Stimulated activated CD8-positive, alpha-beta memory T cell treated with anti-CD3 and anti-CD28 coated beads, Interleukin-12 subunit alpha, Interleukin-12 subunit beta, amount 100 ng/mL, for 1 hour (primary cell): ENCODE results near the gene ARL3.

Source experiments
- DNase-seq: peaks from one replicate; pipeline ENCODE4 v3.0.0-alpha.2; 2020; ENCODE audit warnings: low read depth

ARL3 gene

DNA sequence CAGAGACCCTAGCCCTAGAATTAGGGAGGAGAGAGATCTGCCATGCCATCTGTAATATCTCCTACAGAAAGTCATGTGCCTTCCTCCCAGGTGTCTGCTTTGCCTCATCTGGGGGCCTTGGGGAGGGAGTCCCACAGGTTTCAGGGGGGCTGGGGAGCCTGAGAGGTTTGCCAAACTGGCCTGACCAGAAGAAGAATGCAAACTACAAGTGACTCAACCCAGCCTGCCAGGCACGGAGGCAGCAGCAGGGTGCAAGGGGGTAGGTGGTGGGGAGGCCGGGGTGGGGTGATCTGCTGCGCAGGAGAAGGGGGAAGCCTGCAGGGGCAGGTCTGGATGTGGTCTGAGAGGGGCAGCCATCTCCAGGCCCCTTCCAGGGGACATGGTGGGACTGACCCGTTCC, 79.5 kb downstream of the ARL3 start:
- no peak for DNase-seq

DNA sequence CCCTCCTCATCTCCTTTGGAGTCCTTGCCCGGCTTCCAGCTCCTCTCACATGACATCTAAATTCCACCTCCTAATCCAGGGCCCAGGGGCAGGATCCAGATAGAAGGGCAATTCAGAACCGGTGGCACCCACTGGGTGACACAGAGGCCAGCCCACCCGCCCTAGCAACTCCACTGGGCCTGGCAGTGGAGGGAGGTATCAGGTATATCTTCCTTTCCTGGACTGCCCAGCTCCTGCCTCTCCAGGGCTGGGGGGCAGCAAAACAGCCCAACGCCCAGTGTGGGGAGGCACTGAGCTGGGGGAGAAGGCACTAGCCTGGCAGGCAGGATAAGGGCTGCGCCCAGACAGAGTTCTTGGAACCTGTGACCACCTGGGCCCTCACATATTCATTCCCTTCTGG, 80.3 kb downstream of the ARL3 start:
- DNase-seq: no peak

GRCh38 chr10:102633287-102633686, 80.9 kb downstream of the ARL3 start:
- DNase-seq: no peak

- DNase-seq: no peak
Measured at GRCh38 chr10:102632394-102633111, 81.6 kb downstream of the ARL3 start.

DNA sequence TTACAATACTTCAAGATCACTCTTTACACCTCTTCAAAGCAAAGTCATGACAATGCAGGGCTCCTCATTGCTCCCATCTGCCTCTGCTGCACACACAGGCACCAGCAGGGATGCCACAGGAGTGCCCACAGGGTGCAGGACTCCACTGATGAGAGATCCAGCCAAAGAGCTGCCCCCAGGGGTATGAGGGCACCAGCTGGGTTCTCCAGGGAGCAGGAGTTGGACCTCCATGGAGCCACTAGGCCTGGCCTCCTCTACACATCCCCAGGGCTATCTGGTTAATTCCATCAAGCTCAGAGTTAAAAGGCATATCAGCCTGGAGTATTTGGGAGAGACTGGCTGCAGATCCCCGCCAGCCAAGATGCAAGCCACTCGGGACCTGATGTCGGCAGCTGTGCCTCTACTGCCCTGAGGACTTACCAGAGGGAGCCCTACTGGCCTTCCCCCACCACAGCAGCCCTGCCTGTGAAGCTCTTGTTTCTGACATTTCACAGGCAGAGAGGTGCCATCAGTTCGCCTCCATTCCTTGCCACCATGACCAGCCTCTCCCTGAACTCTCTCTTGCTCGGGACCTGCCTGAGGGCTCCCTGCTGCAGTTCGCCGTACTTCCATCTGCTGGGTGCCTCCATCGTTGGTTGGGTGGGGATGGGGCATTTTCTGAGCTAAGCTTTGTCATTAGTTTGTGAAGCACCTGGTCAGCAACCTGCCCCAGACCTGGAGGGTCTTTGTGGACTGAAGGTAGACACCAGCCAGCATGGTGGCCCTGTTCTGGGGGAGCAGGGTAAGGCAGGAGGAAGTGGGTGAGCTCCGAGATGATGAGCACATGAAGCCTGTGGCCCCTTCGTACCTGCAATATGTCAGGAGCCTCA, 82.4 kb downstream of the ARL3 start:
- DNase-seq: no peak

DNA sequence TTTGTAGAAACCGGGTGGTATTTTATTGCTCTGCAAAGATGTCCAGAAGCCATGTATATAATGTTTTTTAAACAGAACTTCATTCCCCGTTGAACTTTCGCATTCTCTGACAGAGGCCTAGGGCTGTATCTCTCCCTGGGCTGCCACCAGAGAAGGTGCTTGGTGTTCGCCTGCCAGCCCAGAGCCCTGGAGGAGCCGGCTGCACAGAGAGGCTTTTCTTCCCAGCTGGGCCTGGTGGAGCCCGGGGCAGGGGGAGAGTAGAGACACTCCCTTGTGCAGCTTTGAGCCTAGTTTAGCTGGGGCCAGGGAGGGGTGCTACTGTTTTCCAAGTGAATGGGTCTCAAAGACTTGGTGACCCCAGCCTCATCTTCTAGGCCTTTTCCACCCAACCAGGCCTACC, 83.5 kb downstream of the ARL3 start:
- no peak for DNase-seq

GRCh38 chr10:102629661-102630614, 84.3 kb downstream of the ARL3 start:
- no peak for DNase-seq

GRCh38 chr10:102628451-102628911, 85.7 kb downstream of the ARL3 start:
- no peak for DNase-seq

DNA sequence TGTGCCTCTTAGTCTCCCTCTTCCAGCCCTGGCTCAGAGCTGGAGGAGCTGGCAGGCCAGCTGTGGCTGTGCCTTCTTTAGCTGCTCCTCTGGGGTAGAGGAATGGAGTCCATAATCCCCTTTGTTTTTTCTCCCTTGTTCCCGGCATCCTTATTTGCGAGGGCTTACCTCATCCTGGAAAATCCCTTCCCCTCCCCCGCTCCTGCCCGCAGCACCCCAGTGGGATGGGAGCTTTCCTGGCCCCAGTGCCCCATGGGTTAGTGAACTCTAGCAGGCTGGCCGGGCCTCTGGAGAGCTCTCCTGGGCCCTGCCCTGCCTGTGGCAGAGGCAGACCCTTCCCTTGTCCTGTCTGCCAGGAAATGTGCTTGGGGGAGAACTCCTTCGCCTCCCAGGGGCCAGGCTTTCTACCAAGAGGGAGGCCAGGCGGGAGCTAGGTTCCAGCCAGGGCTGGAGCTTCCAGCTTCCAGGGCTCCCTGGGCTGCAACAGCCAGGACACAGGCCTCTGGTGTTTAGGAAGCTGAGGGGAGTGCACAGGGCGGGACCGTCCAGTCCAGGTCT, 86.4 kb downstream of the ARL3 start:
- DNase-seq: no peak

DNA sequence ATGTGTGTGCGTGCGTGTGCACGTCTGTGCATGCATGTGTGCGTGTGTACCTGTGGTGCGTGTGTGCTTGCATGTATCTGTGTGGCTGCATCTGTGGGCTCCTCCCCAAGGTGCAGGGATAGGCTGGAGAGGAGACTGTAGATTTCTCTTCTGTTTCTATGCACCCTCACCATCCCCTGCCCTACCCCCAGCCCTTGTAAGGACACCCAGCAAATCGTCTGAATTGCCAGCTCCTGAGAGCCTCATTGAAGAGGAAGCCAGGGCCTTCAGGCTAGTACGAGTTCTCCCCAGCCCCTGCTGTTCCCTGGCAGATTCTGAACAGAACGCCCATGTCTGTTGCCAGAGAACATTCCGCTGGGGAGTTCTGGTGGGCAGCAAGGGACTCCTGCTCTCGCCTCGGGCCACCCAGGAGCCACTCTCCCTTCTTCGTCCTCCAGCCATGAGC, 86.9 kb downstream of the ARL3 start:
- DNase-seq: no peak

DNA sequence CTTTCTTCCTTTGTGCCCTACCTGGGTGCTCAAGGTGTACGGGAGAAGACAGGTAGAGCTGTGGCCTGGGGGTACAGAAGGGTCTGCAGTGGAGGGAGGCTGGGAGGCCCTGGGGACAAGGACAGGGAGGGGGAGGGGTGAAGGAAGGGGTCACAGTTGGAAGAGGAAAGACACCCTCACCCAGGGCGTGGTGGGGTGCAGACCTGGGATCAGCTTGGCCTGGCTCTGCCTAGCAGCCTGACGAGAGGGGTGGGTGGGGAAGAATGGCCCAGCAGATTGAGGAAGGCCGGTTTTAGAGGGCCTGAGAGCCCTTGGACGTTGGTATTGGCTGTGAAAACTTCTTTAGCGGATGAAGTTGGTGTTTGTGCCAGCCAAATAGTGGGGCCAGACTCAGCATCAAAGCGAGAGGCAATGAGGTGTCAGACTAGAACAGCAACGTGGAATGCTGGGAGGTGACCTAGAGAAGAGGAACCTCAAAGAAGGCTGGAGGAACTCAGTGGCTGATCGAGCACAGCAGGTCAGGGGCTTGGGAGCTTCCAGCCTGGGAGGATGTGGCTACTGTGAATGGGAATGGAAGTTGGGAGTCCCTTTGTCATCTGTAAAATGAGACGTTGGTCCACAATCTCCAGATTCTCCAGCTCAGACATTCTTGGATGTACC, 88.0 kb downstream of the ARL3 start:
- DNase-seq: no peak

DNA sequence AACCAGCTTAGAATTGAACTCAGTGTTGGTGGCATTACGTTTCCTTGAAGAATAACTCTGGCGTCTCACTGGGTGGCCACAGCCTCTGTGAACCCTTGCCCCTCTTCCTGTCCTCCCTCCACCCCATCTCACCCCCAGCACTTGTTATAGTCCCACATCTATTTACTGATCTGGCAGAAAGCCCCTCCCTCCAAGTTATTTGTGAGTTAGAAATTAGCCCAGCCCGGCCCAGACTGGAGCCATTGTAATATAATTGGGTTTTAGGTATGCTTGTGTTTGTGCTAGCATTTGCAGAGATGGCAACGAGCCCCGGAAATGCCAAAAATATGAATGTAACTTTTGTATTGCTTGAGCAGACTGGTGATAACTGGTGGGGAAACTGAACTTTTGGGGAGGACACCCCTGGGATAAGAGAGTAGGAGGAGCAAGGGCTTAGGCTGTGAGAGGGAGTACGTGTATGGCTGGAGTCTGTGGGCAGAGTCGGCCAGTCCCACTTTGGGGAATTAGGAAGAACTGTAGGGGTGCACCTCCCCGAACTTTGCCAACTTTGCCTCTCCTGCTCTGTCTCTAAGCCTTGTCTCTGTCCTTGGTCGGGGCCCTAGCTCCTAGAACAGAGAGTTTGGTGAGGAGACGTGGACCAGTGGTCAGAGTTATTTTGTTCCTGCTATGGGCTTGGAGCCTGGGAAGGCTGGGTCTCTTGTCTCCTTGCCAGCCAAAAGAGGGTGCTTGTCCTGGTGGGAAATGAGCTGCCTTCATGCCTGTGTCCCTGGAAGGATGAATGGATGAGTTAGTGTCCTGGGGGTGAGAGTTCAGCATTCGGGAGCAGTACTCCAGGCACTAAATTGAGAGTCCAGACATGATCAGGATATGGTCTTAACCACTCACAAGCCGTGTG, 89.2 kb downstream of the ARL3 start:
- no peak for DNase-seq

- DNase-seq: no peak
Measured at GRCh38 chr10:102624094-102624493, 90.1 kb downstream of the ARL3 start.
